ENCODE data around the gene PLXDC2. TPM values are rescaled to one million over a fixed set of nuclear protein-coding genes. Genes with fewer than 3 reads are reported as not detected.

The PLXDC2 gene
- total RNA-seq, 1 experiment from 2014 or later = 38.7 TPM

GRCh38 chr10:20108021-20108420 is 291.8 kb downstream of the PLXDC2 start:
- H2BK15ac ChIP-seq (ENCODE audit: low read depth, low read length) = no peak overlapping the region
- H3K23me2 ChIP-seq (ENCODE audit: insufficient read length, low read depth, low read length, poor library complexity, severe bottlenecking) = no peaks in the 10 kb centered on the region
- no peak overlapping the region for H3K27ac ChIP-seq (ENCODE audit: insufficient read length, low read depth, low read length)
- H4K5ac ChIP-seq (ENCODE audit: insufficient read length, low read depth, low read length) = no peak overlapping the region
- no peak overlapping the region for H3K23ac ChIP-seq (ENCODE audit: insufficient read length, low read depth, low read length)
- no peak overlapping the region for H3K9ac ChIP-seq (ENCODE audit: extremely low read depth, insufficient read length, low read length)
- H4K91ac ChIP-seq (ENCODE audit: insufficient read length, low read depth, low read length) = no peak overlapping the region
- no peak overlapping the region for H2BK12ac ChIP-seq (ENCODE audit: insufficient read length, low read depth, low read length)
- no peak overlapping the region for H4K8ac ChIP-seq (replicated peaks; ENCODE audit: insufficient read length, low read depth, low read length)
- WGBS (ENCODE audit: extremely low coverage, insufficient read length, low lambda C conversion rate) = no CpG with 5 or more reads among the region's 4 CpGs
- H3K27me3 ChIP-seq (ENCODE audit: insufficient read depth, low read length) = no peaks in the 10 kb centered on the region
- H3K4me2 ChIP-seq (ENCODE audit: insufficient read depth, insufficient read length, low read length) = no peak overlapping the region
- peaks cover 0 to 11% (median 6%) of the 10 kb centered on the region in 3 experiments; a peak in 6 of 7 replicates for H3K36me3 Mint-ChIP-seq (ENCODE audit: insufficient read depth in 1 of 3, low read depth in 3 of 3)
- H2AK5ac ChIP-seq (ENCODE audit: insufficient read length, low read length) = no peak overlapping the region
- H2BK20ac ChIP-seq (ENCODE audit: low read depth, low read length, poor library complexity, severe bottlenecking) = no peak overlapping the region
- H2BK120ac ChIP-seq (ENCODE audit: low read depth, low read length, poor library complexity, severe bottlenecking) = no peak overlapping the region
- no peak overlapping the region for H3T11ph ChIP-seq (ENCODE audit: low read length)
- H3K18ac ChIP-seq (ENCODE audit: insufficient read length, low read depth, low read length) = no peak overlapping the region
- peaks cover 4 to 6% of the 10 kb centered on the region in 2 experiments; a peak in 2 of 4 replicates for H3K4me1 Mint-ChIP-seq
- no peaks in the 10 kb centered on the region for H3K9me3 ChIP-seq (ENCODE audit: control insufficient read depth, low read depth, low read length)
- no peak overlapping the region for H3K56ac ChIP-seq (ENCODE audit: insufficient read length, low read depth, low read length)
- no peak overlapping the region for H2BK5ac ChIP-seq (ENCODE audit: insufficient read length, low read length)
- H3K4me1 ChIP-seq (ENCODE audit: insufficient read depth, low read length) = no peaks in the 10 kb centered on the region; the same call in 1 of the 2 replicates
- no peaks in the 10 kb centered on the region for H3K9me3 Mint-ChIP-seq
- no peak overlapping the region for H3K4me3 Mint-ChIP-seq
- no peak overlapping the region for H2AFZ ChIP-seq (ENCODE audit: low read length)
- H4K20me1 ChIP-seq (ENCODE audit: control insufficient read depth, insufficient read depth, insufficient read length) = no peaks in the 10 kb centered on the region
- H3K4ac ChIP-seq (ENCODE audit: low read depth, low read length) = no peak overlapping the region
- no peak overlapping the region for H3K14ac ChIP-seq (ENCODE audit: insufficient read depth, low read length)
- H3K27ac Mint-ChIP-seq = no peak overlapping the region
- no peak for DNase-seq
- no peaks in the 10 kb centered on the region for H3K79me1 ChIP-seq (ENCODE audit: insufficient read depth, low read depth, low read length, poor library complexity, severe bottlenecking)
- no peaks in the 10 kb centered on the region for H3K27me3 Mint-ChIP-seq (ENCODE audit: low read depth)
- TF ChIP-seq CTCF (conservative IDR thresholded peaks at IDR 0.05) = no peak
- H3K79me2 ChIP-seq (ENCODE audit: insufficient read depth, low read length) = no peaks in the 10 kb centered on the region

Data from H9 (cell line).